NCI-H524 treated with DMSO at 0.1 percent for 48 hours (cell line): Measurements from ENCODE around the gene TOR2A.

Experiments used
- DNase-seq: peaks from one replicate; lab custom pipeline; 2025; lab: John Stamatoyannopoulos, UW

Gene TOR2A

DNA sequence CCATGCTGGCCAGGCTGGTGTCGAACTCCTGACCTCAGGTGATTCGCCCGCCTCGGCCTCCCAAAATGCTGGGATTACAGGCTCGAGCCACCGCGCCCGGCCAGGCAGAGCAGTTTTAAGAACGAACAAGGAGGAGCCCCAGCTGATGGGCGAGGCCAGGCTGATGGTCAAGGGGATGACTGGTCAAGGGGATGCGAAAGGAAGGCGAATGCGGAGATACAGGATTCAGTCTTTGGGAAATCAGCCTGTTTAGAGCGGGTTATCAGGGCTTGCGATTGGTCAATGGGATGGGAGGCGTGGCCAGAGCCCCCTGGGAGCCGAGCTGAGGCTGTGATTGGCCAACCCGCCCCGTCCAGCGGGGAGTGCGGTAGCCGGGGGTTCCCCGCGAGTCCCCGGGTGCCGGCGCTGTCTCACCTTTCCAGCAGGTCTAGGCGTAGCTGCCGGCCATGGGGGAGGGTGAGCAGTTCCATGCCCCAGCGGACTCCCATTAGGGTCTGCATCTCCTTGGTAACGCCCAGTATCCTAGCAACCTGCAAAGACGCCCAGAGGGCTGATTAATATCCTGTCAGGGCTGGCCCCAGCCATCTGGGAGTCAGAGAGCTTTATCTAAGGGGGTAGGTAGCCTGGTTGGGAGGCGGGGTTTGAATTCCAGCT lies 7.5 kb upstream of the TOR2A start:
- DNase-seq = peak; percentile 87

GRCh38 chr9:127741831-127742434 lies 6.8 kb upstream of the TOR2A start:
- no peak for DNase-seq

DNA sequence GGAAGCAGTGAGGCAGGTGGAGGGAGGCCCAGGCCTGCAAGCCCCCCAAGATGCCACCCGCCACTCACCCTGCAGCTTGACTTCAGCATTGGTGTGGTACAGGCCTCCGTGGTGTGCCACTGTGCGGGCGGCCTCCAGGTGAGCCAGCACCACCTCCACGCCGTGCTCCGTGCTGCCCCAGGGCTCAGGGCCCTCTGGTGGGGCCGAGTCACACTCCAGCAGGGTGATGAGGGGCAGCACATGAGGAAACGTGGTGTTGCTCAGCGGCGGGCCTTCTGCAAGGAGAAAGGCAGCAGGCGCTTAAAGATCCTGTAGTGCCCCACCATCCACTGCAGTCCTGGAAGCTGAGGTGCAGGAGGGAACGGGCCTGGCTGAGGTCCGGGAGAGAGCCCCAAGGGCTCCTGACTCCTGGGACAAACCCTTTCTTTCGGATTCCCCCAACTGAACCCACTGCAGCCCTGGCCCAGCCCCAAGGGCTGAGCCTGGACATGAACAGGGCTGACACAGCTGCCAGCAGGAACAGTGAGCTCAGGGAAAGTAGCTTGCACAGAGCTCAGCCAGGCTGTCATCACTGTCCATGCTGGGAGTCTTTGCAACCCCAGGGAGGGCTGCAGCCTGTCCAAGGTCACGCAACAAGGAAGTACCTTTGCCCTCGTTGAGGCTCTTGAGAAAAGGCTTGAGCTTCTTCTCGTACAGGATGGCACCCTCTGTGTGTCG lies 4.7 kb upstream of the TOR2A start:
- no peak for DNase-seq

DNA sequence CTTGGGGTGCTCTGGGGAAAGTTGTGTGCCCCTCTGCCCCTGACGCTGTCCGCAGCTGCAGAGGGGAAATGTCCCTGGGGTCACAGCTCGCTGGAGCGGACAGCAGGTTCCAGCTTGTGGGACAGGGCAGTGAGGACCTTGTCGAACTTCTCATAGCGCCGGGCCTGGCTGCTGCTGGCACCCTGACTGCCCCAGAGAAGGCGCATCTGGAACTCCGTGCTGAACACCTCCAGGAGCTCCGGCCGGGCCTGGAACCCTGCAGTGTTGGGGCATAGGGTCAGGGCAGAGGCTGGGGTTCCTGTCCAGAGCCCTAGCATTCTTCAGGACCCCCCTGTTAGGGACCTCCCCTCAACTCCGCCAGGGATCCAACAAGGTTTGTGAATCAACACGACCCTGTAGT lies 3.6 kb upstream of the TOR2A start:
- DNase-seq = no peak

DNA sequence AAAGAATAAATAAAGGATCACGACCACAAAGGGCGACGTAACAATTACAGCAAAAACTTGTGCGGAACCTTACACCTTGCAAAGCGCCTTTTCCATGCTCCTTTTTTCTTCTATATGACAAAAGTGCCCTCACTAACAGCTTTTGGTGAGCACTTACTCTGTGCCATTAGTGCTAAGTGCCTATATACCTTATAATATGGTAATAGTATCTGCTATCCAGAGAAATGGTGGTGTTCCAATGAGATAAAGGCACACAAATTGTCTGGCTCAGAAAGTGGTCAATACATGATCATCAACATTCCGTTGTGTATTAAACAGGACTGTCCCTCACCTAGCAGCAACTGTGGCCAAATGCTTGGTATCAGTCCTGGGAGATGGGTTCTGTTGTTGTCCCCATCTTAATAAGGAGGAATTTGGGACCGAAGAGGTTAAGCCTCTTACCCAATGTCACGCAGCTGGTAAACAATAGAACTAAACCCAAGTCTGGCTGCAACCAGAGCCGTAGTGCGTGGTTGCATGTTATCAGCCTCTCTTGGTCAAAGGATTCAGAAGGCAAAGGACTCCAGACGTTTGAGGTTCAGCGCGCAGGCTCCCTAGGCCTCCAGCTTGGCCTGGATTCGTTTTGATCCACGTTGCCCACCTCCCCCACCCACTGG lies 564 bp upstream of the TOR2A start:
- DNase-seq = no peak

DNA sequence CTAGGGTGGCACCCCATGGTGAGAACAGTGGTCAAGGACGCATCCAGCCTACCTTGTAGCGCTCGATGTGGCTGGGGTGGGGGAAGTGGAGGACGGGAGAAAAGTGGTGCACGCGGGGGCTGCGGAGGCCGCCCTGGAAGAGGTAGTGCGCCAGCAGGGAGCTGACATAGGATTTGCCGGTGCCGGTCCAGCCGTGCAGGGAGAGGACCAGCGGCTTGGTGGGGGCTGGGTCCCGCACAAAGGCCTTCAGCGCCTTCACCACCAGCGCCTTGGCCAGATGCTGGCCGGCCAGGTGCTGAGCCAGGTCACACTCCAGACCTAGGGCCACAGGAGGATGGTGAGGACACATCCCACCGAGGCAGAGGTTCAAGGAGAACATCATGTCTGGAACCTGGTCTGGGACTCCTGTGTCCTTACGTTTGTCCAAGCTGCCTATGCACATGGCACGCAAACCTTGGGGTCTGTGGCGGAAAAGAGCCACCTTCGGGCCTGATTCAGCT lies 797 bp downstream of the TOR2A start:
- DNase-seq = no peak

DNA sequence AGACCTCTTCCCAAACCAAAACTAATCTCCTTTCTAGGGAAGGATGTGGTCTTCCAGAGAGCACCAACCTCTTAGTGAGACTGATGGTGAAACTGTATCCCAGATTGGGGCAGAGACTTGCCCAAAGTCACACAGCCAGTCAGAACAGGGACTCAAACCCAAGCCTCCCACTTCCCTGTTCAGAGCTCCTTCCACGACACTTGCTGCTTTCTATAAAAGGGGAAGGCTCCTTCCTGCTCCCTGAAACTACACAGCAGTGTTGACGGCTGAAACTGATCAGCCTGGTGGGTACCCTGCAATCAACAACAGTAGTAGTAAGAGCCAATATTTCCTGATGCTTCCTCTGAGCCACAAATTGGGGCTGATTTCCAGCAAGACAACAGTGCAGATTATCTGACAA lies 1.5 kb downstream of the TOR2A start:
- no peak for DNase-seq

DNA sequence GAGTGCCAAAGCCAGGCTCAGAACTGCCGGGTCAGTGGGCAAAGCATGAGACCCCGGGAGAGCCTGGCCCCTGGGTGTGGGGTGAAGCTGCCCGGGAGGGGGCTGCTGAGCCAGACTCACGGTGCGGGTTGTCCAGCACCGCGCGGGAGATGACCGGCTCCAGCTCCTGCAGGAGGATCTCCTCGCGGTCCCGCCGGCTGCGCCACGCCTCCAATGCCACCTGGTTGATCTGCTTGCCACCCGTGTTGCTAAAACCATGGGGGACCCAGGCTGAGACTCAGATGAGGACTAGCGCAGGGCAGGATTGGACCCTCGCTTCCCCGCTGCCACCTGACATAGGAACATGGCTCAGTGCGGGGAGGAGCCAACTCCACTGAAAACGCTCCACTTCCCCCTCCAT lies 2.6 kb downstream of the TOR2A start:
- no peak for DNase-seq

DNA sequence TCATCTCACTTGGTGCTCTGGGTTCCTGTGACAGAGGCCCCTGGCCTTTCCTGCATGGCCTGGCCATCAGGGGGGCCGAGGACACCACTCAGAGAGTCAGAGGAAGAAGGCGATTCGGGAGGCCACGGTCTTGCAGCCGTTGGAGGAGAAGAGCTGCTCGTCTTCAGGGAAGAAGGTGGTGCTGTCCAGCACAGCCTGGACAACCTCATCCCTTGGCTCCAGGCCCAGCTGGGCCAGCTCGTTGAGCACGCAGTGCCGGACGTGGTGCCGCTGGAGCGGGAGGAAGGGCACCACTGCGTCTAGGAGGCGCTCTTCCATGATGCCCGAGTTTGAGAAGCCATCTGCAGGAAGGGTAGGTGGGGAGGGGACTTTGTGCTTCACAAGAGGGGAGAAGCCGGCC lies 3.2 kb downstream of the TOR2A start:
- DNase-seq = no peak

DNA sequence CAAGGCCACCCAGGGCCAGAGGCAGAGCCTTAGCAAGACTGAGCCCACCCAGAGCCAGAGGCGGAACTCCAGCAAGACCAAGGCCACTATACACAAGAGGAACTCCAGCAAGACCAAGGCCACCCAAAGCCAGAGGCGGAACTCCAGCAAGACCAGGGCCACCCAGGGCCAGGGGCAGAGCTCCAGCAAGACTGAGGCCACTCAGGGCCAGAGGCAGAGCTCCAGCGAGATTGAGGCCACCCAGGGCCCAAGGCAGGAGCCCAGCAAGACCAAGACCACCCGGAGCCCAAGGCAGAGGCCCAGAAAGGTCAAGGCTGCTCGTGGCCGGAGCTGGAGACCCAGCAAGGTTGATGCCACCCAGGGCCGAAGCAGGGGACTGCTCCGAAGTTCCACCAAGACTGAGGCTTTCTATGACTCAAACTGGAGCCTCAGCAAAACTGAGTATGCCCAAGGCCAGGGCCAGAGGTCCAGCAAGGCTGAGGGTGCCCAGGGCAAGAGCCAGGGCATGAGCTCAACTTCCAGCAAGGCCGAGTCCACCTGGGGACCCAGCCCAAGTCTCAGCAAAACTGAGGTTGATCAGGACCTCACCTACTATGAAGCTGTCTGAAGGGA lies 4.2 kb downstream of the TOR2A start:
- DNase-seq = no peak

GRCh38 chr9:127730262-127730661 lies 4.8 kb downstream of the TOR2A start:
- DNase-seq = no peak

- no peak for DNase-seq
Observed at GRCh38 chr9:127729522-127730256, 5.4 kb downstream of the TOR2A start.

DNA sequence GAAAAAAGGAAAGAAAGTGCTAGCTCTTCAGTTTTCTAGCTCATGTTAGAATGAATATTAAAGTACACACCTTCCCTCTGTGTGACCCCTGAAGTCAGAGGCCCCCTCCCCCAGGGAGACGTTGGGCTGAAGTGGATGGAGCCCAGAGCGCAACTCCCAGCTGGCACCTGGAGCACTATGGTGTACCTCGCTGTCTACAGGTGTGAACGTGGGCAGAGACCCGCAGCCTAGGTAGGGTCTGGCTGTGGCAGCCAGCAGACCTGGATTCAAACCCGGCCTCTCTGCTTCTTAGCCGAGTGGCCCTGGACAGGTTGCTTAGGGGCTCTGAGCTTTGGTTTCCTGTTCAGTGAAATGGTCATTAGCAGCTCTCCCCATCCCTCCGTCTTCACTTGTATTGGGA lies 6.3 kb downstream of the TOR2A start:
- DNase-seq = no peak

GRCh38 chr9:127726871-127727270 lies 8.2 kb downstream of the TOR2A start:
- DNase-seq = no peak

GRCh38 chr9:127724012-127724411 lies 11.1 kb downstream of the TOR2A start:
- no peak for DNase-seq

DNA sequence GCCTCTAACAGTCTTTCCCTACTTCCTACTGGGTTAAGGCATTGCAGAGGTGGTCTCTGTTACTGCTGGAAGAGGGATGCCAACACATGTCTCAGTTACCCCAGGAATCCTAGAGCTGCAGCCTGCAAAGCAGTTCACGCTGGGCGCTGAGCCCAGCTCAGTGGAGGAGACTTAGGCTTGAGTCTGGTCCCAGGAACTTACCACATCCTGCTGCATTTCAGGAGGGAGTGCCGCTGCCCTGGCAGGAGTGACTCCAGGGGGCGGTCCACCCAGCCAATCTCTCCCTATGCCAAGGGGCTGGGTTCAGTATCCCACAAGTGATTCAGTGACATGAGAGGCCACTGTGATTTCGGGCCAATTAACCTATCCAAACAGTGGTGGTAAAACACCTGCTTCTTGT lies 11.7 kb downstream of the TOR2A start:
- DNase-seq = no peak

DNA sequence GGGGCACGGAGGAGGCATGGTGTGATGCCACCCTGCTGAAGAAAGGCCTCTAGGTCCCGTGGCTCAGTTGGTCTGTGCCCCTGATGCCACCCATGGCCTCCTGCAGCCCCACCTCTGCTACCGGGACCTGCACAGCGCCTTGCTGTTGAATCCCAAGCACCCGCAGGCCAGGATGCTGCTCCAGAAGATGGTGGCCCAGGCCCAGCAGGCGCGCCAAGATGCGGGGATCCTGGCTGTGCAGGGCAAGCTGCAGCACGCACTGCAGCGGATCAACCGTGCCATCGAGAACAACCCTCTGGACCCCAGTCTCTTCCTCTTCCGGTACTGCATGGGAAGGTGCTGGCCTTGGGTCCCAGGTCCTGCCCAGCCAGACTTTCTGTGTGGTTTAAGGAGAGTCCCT lies 12.1 kb downstream of the TOR2A start:
- DNase-seq = no peak

DNA sequence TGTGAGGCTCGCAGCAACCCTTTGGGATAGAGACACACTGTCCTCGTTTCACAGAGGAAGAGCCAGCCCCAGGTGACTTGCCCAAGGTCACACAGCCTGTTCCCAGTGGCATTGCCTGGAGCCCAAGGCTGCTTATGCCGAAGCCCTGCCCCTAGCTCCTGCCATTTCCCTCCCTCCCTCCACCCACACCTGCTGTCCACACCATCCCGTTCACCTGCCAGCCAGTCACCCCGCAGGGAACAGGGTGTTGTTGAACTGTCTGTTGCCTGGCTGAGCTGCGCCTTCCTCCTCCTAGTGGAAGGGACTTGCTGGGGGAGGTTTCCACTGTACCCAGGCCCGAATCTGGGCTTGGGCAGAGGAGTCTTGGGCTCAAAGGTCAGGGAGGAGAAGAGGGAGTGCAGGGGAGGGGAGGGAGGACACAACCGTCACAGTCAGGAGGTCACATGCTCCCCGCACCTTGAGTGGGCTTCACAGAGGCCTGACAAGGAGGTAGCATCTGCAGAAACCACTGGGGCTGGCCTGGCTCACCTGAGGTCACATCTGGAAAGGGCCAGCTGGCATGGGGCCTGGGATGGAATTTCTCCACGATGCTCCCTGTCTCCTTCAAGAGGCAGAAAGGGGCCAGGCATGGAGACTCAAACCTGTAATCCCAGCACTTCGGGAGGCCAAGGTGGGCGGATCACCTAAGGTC lies 12.9 kb downstream of the TOR2A start:
- DNase-seq = no peak

GRCh38 chr9:127721391-127721821 lies 13.7 kb downstream of the TOR2A start:
- no peak for DNase-seq

GRCh38 chr9:127720865-127721227 lies 14.2 kb downstream of the TOR2A start:
- DNase-seq = no peak
